Hematopoietic multipotent progenitor cell treated with erythropoietin and hydrocortisone succinate and interleukin-3 and kit ligand, for 8 days (in vitro differentiated cells): ENCODE measurements around the gene YTHDF2.
"Not testable (repeated sequence)": the region's sequence is repeated elsewhere in the genome, so short reads cannot be mapped to it uniquely, and the experiment has no call there.

Experiments used
- DNase-seq: peaks from one replicate; pipeline ENCODE4 v3.0.0-alpha.2; 2015

Gene YTHDF2

GRCh38 chr1:28736450-28737306 is at the start of gene YTHDF2:
Gene YTHDF2 (plus strand): TSS chr1:28736940. CDS start chr1:28737121, 181 bp downstream.
- DNase-seq: peak; percentile 97

GRCh38 chr1:28691627-28692026 is 45.1 kb upstream of the YTHDF2 start:
- not testable (repeated sequence) for DNase-seq

- no peak for DNase-seq
These were observed 33.1 kb upstream of the YTHDF2 start for GRCh38 chr1:28703629-28704028.

GRCh38 chr1:28716336-28716735 is 20.4 kb upstream of the YTHDF2 start:
- no peak for DNase-seq

- no peak for DNase-seq
These were observed 18.6 kb upstream of the YTHDF2 start for GRCh38 chr1:28718166-28718565.

GRCh38 chr1:28718586-28719331 is 18.0 kb upstream of the YTHDF2 start:
- DNase-seq: peak; percentile 24

GRCh38 chr1:28719332-28719619 is 17.5 kb upstream of the YTHDF2 start:
- DNase-seq: no peak

- DNase-seq: no peak
These were observed 16.4 kb upstream of the YTHDF2 start for GRCh38 chr1:28720376-28720775.

GRCh38 chr1:28721927-28722326 is 14.8 kb upstream of the YTHDF2 start:
- DNase-seq: not testable (repeated sequence)

- not testable (repeated sequence) for DNase-seq
These were observed 11.4 kb upstream of the YTHDF2 start for GRCh38 chr1:28725365-28725764.

GRCh38 chr1:28735961-28736449 is 735 bp upstream of the YTHDF2 start:
- peak; percentile 42 for DNase-seq

- peak; percentile 39 for DNase-seq
These were observed 780 bp downstream of the YTHDF2 start for GRCh38 chr1:28737307-28738132.

GRCh38 chr1:28740118-28740517 is 3.4 kb downstream of the YTHDF2 start:
- no peak for DNase-seq

GRCh38 chr1:28744184-28744583 is 7.4 kb downstream of the YTHDF2 start:
- DNase-seq: no peak

- no peak for DNase-seq
These were observed 9.0 kb downstream of the YTHDF2 start for GRCh38 chr1:28745653-28746173.

- no peak for DNase-seq
These were observed 13.6 kb downstream of the YTHDF2 start for GRCh38 chr1:28750330-28750729.

- DNase-seq: not testable (repeated sequence)
These were observed 14.1 kb downstream of the YTHDF2 start for GRCh38 chr1:28750771-28751294.

GRCh38 chr1:28751315-28752060 is 14.7 kb downstream of the YTHDF2 start:
- DNase-seq: peak; percentile 76

GRCh38 chr1:28755701-28756100 is 19.0 kb downstream of the YTHDF2 start:
- DNase-seq: no peak

- peak; percentile 20 for DNase-seq
These were observed 20.1 kb downstream of the YTHDF2 start for GRCh38 chr1:28756846-28757245.

- no peak for DNase-seq
These were observed 21.7 kb downstream of the YTHDF2 start for GRCh38 chr1:28758420-28758819.

- DNase-seq: no peak
These were observed 22.5 kb downstream of the YTHDF2 start for GRCh38 chr1:28759257-28759656.
